Measurements from ENCODE around the gene SCNN1B.

DNA sequence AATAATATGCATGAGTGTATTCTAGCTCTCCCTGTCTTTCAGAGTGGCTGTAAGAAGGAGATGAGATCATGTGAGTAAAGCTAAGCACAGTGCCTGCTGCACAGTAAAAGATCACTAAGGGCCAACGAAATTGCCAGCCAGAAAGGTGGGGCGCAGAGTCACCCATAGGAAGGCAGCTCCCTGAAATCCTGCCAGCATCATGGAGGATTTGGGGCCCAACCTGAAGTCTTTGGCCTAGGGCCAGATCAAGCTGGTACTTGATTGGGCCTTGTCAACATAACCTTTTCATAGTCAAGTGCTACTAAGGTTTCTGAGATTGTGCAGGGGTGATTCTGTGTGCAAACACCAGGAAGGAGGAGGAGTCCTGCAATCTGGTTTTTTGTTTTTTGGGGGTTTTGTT lies 16.5 kb downstream of the SCNN1B start:
- TF ChIP-seq, protein P1, sequence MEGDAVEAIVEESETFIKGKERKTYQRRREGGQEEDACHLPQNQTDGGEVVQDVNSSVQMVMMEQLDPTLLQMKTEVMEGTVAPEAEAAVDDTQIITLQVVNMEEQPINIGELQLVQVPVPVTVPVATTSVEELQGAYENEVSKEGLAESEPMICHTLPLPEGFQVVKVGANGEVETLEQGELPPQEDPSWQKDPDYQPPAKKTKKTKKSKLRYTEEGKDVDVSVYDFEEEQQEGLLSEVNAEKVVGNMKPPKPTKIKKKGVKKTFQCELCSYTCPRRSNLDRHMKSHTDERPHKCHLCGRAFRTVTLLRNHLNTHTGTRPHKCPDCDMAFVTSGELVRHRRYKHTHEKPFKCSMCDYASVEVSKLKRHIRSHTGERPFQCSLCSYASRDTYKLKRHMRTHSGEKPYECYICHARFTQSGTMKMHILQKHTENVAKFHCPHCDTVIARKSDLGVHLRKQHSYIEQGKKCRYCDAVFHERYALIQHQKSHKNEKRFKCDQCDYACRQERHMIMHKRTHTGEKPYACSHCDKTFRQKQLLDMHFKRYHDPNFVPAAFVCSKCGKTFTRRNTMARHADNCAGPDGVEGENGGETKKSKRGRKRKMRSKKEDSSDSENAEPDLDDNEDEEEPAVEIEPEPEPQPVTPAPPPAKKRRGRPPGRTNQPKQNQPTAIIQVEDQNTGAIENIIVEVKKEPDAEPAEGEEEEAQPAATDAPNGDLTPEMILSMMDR (IDR thresholded peaks at IDR 0.05; ENCODE audit: insufficient read depth, low read length, poor library complexity, severe bottlenecking) = no peak
- TF ChIP-seq EZH2phosphoT487 (conservative IDR thresholded peaks at IDR 0.05; ENCODE audit: low read length) = no peak
